Thymus (tissue), 14 donors: ENCODE measurements around the gene PLP2. TPM values are rescaled to one million over a fixed set of nuclear protein-coding genes. Genes with fewer than 3 reads are reported as not detected.
"Not testable (repeated sequence)": the region's sequence is repeated elsewhere in the genome, so short reads cannot be mapped to it uniquely, and the experiment has no call there.

Experiments
- DNase-seq, 9 donors: peaks; one replicate each; pipeline ENCODE4 v3.0.0-alpha.2; 2013; ENCODE audit warnings: low spot score in 9 of 9, low read depth in 6 of 9, missing footprints in 1 of 9
- H3K27ac ChIP-seq, 2 donors: one replicate each; pipeline ENCODE4 v1.5.1; 2013; ENCODE audit warnings: control low read depth in 1 of 2, low read depth in 1 of 2, low read length in 1 of 2, mild to moderate bottlenecking in 1 of 2, moderate library complexity in 1 of 2
- H3K27me3 ChIP-seq, 2 donors: one replicate each; pipeline ENCODE4 v1.5.1; 2013; ENCODE audit warnings: low read length in 1 of 2; ENCODE audit not compliant: control insufficient read depth in 2 of 2, insufficient read depth in 1 of 2
- H3K36me3 ChIP-seq, 2 donors: one replicate each; pipeline ENCODE4 v1.5.1; 2013; ENCODE audit warnings: low read length in 1 of 2, mild to moderate bottlenecking in 1 of 2, moderate library complexity in 1 of 2; ENCODE audit not compliant: control insufficient read depth in 2 of 2, insufficient read depth in 2 of 2
- H3K4me1 ChIP-seq, 2 donors: one replicate each; pipeline ENCODE4 v1.5.1; 2013; ENCODE audit warnings: low read length in 2 of 2; ENCODE audit not compliant: control insufficient read depth in 2 of 2, insufficient read depth in 2 of 2
- H3K4me3 ChIP-seq, 2 donors: one replicate each; pipeline ENCODE4 v1.5.1; 2013; ENCODE audit warnings: low read length in 2 of 2, control low read depth in 1 of 2, mild to moderate bottlenecking in 1 of 2
- H3K9me3 ChIP-seq, 2 donors: one replicate each; pipeline ENCODE4 v1.5.1; 2013; ENCODE audit warnings: low read length in 1 of 2, mild to moderate bottlenecking in 1 of 2; ENCODE audit not compliant: control insufficient read depth in 2 of 2, insufficient read depth in 1 of 2
- WGBS: extraction: QIAGEN DNeasy Blood & Tissue Kit; methylation state at CpG from one replicate; pipeline ENCODE4 v1.1.7; 2013; 5-methylcytosine and 5-hydroxymethylcytosine counted together
- long read RNA-seq, 10 donors: transcript quantifications; one replicate each; lab custom pipeline, GENCODE V29; 2026
- polyA plus RNA-seq: library from polyadenylated mRNA; stranded (reverse); fragments of 200-250 nt; gene quantifications from one replicate; pipeline ENCODE4 v1.2.3, GENCODE V29; 2013
- total RNA-seq: library from RNA; stranded (reverse); fragments of 120-200 nt; gene quantifications from one replicate; pipeline ENCODE4 v1.2.4, GENCODE V29; 2013
- donor health status: healthy.

Gene PLP2, protein sequence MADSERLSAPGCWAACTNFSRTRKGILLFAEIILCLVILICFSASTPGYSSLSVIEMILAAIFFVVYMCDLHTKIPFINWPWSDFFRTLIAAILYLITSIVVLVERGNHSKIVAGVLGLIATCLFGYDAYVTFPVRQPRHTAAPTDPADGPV
- total RNA-seq (36.6 TPM), polyA plus RNA-seq (130 TPM)
- long read RNA-seq, donor 1, transcript PLP2-202 (5 exons, 1,079 nt) = major isoform, 9 of 9 reads
- long read RNA-seq, donor 1, partial matches to known transcripts = 0 of 9 reads
- long read RNA-seq, donor 1, other reads (novel, unspliced or antisense) = 0 of 9 reads
- long read RNA-seq, donor 2, transcript PLP2-202 (5 exons, 1,079 nt) = major isoform, 46 of 47 reads
- long read RNA-seq, donor 2, partial matches to known transcripts = 0 of 47 reads
- long read RNA-seq, donor 2, other reads (novel, unspliced or antisense) = 0 of 47 reads
- long read RNA-seq, donor 3, transcript PLP2-202 (5 exons, 1,079 nt) = major isoform, 50 of 60 reads
- long read RNA-seq, donor 3, partial matches to known transcripts = 10 of 60 reads
- long read RNA-seq, donor 3, other reads (novel, unspliced or antisense) = 0 of 60 reads
- long read RNA-seq, donor 4, transcript PLP2-202 (5 exons, 1,079 nt) = major isoform, 28 of 38 reads
- long read RNA-seq, donor 4, partial matches to known transcripts = 9 of 38 reads
- long read RNA-seq, donor 4, other reads (novel, unspliced or antisense) = 0 of 38 reads
- long read RNA-seq, donor 5, transcript PLP2-202 (5 exons, 1,079 nt) = major isoform, 59 of 88 reads
- long read RNA-seq, donor 5, partial matches to known transcripts = 29 of 88 reads
- long read RNA-seq, donor 5, other reads (novel, unspliced or antisense) = 0 of 88 reads
- long read RNA-seq, donor 6, transcript PLP2-202 (5 exons, 1,079 nt) = major isoform, 29 of 29 reads
- long read RNA-seq, donor 6, partial matches to known transcripts = 0 of 29 reads
- long read RNA-seq, donor 6, other reads (novel, unspliced or antisense) = 0 of 29 reads
- long read RNA-seq, donor 7, transcript PLP2-202 (5 exons, 1,079 nt) = major isoform, 47 of 74 reads
- long read RNA-seq, donor 7, partial matches to known transcripts = 26 of 74 reads
- long read RNA-seq, donor 7, other reads (novel, unspliced or antisense) = 0 of 74 reads
- long read RNA-seq, donor 8, transcript PLP2-202 (5 exons, 1,079 nt) = major isoform, 22 of 22 reads
- long read RNA-seq, donor 8, partial matches to known transcripts = 0 of 22 reads
- long read RNA-seq, donor 8, other reads (novel, unspliced or antisense) = 0 of 22 reads
- long read RNA-seq, donor 9, transcript PLP2-202 (5 exons, 1,079 nt) = major isoform, 30 of 30 reads
- long read RNA-seq, donor 9, partial matches to known transcripts = 0 of 30 reads
- long read RNA-seq, donor 9, other reads (novel, unspliced or antisense) = 0 of 30 reads
- long read RNA-seq, donor 10, transcript PLP2-202 (5 exons, 1,079 nt) = major isoform, 43 of 55 reads
- long read RNA-seq, donor 10, partial matches to known transcripts = 11 of 55 reads
- long read RNA-seq, donor 10, other reads (novel, unspliced or antisense) = 0 of 55 reads

- peaks cover 15 to 18% of the 10 kb centered on the region in 2 donors for H3K36me3 ChIP-seq
- under 1% methylated on average over 46 of the region's 46 CpGs for WGBS
- H3K27ac ChIP-seq = peak within 1 kb of the TSS; percentile 82 to 90
- H3K4me1 ChIP-seq = peaks cover 5 to 26% of the 10 kb centered on the region in 2 donors
- peaks cover 0 to 8% of the 10 kb centered on the region in 2 donors for H3K9me3 ChIP-seq
- H3K4me3 ChIP-seq = peak within 1 kb of the TSS; percentile 54 to 68
- no peaks in the 10 kb centered on the region for H3K27me3 ChIP-seq
- DNase-seq = peak in 5 of 9 donors; percentile 46 to 70 (median 51)
Measured at GRCh38 chrX:49171752-49172279, at the start of gene PLP2. Gene PLP2 (plus strand): TSS chrX:49171898. CDS start chrX:49172001, 103 bp downstream.

GRCh38 chrX:49122499-49122898 lies 49.2 kb upstream of the PLP2 start:
- no peak overlapping the region for H3K27ac ChIP-seq
- no peaks in the 10 kb centered on the region for H3K27me3 ChIP-seq
- no peaks in the 10 kb centered on the region for H3K9me3 ChIP-seq
- no peak for DNase-seq
- WGBS = 97% methylated on average over 5 of the region's 5 CpGs
- H3K4me3 ChIP-seq = peak overlapping the region; percentile 82 to 83
- peaks cover 14 to 18% of the 10 kb centered on the region in 2 donors for H3K36me3 ChIP-seq
- peaks cover 6 to 9% of the 10 kb centered on the region in 2 donors for H3K4me1 ChIP-seq

- not testable (repeated sequence) for H3K9me3 ChIP-seq, DNase-seq, H3K4me3 ChIP-seq, H3K27ac ChIP-seq, H3K4me1 ChIP-seq, H3K27me3 ChIP-seq, H3K36me3 ChIP-seq
- 53% methylated on average over 13 of the region's 13 CpGs for WGBS
Measured at GRCh38 chrX:49127742-49128258, 43.9 kb upstream of the PLP2 start.

GRCh38 chrX:49129427-49129826 lies 42.3 kb upstream of the PLP2 start:
- H3K9me3 ChIP-seq = no peaks in the 10 kb centered on the region
- H3K4me1 ChIP-seq = no peaks in the 10 kb centered on the region
- H3K27me3 ChIP-seq = no peaks in the 10 kb centered on the region
- H3K27ac ChIP-seq = no peak overlapping the region
- WGBS = 36% methylated on average over 4 of the region's 4 CpGs
- DNase-seq = peak in 2 of 9 donors; percentile 4 to 21
- no peaks in the 10 kb centered on the region for H3K36me3 ChIP-seq
- no peak overlapping the region for H3K4me3 ChIP-seq

DNA sequence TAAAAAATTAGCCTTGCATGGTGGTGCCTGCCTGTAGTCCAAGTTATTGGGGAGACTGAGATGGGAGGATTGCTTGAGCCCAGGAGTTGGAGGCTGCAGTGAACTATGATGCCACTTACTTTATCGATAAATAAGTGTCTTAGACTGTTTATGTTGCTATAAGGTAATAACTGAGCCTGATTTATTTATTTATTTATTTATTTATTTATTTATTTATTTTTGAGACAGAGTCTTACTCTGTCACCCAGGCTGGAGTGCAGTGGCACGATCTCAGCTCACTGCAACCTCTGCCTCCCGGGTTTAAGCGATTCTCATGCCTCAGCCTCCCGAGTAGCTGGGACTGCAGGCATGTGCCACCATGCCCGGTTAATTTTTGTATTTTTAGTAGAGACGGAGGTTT lies 39.4 kb upstream of the PLP2 start:
- WGBS = 90% methylated on average over 7 of the region's 7 CpGs
- H3K36me3 ChIP-seq, H3K4me1 ChIP-seq, H3K4me3 ChIP-seq, H3K27me3 ChIP-seq, H3K9me3 ChIP-seq, DNase-seq, H3K27ac ChIP-seq: not testable (repeated sequence)

DNA sequence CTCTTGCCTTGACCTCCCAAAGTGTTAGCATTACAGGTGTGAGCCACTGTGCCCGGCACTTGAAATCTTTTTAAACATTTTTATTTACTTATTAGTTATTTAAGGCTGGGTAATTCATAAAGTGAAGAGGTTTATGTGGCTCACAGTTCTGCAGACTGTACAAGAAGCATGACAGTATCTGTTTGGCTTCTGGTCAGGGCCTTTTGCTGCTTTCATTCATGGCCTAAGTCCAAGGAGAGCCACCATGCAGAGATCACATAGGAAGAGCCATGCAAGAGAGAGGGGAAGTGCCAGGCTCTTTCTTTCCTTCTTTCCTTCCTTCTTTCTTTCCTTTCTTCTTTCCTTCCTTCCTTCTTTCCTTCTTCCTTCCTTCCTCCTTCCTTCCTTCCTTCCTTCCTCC lies 37.9 kb upstream of the PLP2 start:
- DNase-seq = no peak
- H3K36me3 ChIP-seq = no peaks in the 10 kb centered on the region
- H3K4me1 ChIP-seq = no peaks in the 10 kb centered on the region
- WGBS = 100% methylated on average over 1 of the region's 1 CpG
- H3K27ac ChIP-seq = no peak overlapping the region
- no peak overlapping the region for H3K4me3 ChIP-seq
- no peaks in the 10 kb centered on the region for H3K27me3 ChIP-seq
- peaks cover 0 to 2% of the 10 kb centered on the region in 2 donors for H3K9me3 ChIP-seq

GRCh38 chrX:49137492-49137891 lies 34.2 kb upstream of the PLP2 start:
- DNase-seq = no peak

DNA sequence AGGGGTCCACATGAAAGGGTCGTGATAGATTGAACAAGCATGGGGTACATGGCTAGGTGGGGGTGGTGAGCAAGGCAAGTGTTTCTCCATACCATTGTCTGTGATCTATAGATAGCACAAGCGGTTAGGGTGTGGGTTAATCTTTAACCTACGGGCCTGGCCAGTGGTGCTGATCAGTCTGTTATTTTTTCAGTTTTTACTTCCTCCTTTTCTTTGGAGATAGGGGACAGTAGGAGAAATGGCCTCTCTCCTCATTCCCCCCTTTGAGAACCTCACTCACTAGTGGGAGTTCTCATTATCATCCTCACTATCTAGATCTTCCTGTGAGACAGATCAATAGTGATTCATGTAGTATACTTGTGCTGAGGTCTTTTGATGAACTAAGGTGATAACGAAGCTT lies 32.0 kb upstream of the PLP2 start:
- no peak for DNase-seq

More at GRCh38 chrX:49137492-49137891, 34.2 kb upstream of the PLP2 start:
- Histone ChIP-seq H3K27me3 (no peaks in the 10 kb centered on the region), H3K4me1 (no peaks in the 10 kb centered on the region), H3K27ac (no peak overlapping the region), H3K4me3 (no peak overlapping the region), H3K36me3 (no peaks in the 10 kb centered on the region), H3K9me3 (peaks cover 0 to 15% of the 10 kb centered on the region in 2 donors)
- WGBS = 96% methylated on average over 1 of the region's 1 CpG

More for the DNA sequence above, 32.0 kb upstream of the PLP2 start:
- peaks cover 0 to 15% of the 10 kb centered on the region in 2 donors for H3K9me3 ChIP-seq
- WGBS = 93% methylated on average over 4 of the region's 4 CpGs
- H3K4me1 ChIP-seq = no peaks in the 10 kb centered on the region
- no peak overlapping the region for H3K27ac ChIP-seq
- H3K36me3 ChIP-seq = no peaks in the 10 kb centered on the region
- no peak overlapping the region for H3K4me3 ChIP-seq
- no peaks in the 10 kb centered on the region for H3K27me3 ChIP-seq
